IPS-18a (cell line): ENCODE measurements around the gene TGM5.
"Not testable (repeated sequence)": the region's sequence is repeated elsewhere in the genome, so short reads cannot be mapped to it uniquely, and the experiment has no call there.

Experiments
- H3K27ac ChIP-seq: one replicate; pipeline ENCODE4 v1.5.1; 2013; ENCODE audit warnings: low read length
- H3K27me3 ChIP-seq: one replicate; pipeline ENCODE4 v1.6.1; 2013; ENCODE audit warnings: mild to moderate bottlenecking, low read length; ENCODE audit not compliant: control insufficient read depth, insufficient read depth
- H3K36me3 ChIP-seq: one replicate; pipeline ENCODE4 v1.6.1; 2013; ENCODE audit warnings: low read depth, low read length; ENCODE audit not compliant: control insufficient read depth
- H3K4me1 ChIP-seq: one replicate; pipeline ENCODE4 v1.6.1; 2013; ENCODE audit warnings: low read depth, low read length; ENCODE audit not compliant: control insufficient read depth
- H3K4me3 ChIP-seq: one replicate; pipeline ENCODE4 v1.5.1; 2013; ENCODE audit warnings: low read length
- H3K9ac ChIP-seq: one replicate; pipeline ENCODE4 v1.6.1; 2013; ENCODE audit warnings: mild to moderate bottlenecking, low read length, moderate library complexity
- H3K9me3 ChIP-seq: one replicate; pipeline ENCODE4 v1.6.1; 2013; ENCODE audit warnings: low read depth, low read length; ENCODE audit not compliant: control insufficient read depth

Gene TGM5

GRCh38 chr15:43241100-43241499 is 25.6 kb downstream of the TGM5 start:
- Histone ChIP-seq H3K27me3 (no peaks in the 10 kb centered on the region), H3K4me1 (no peaks in the 10 kb centered on the region), H3K27ac (no peak overlapping the region), H3K36me3 (no peaks in the 10 kb centered on the region), H3K9me3 (no peaks in the 10 kb centered on the region), H3K9ac (no peak overlapping the region), H3K4me3 (no peak overlapping the region)

GRCh38 chr15:43239732-43240491 is 26.8 kb downstream of the TGM5 start:
- Histone ChIP-seq H3K36me3 (no peaks in the 10 kb centered on the region), H3K9ac (no peak overlapping the region), H3K9me3 (no peaks in the 10 kb centered on the region), H3K4me3 (no peak overlapping the region), H3K27me3 (no peaks in the 10 kb centered on the region), H3K4me1 (no peaks in the 10 kb centered on the region), H3K27ac (no peak overlapping the region)

DNA sequence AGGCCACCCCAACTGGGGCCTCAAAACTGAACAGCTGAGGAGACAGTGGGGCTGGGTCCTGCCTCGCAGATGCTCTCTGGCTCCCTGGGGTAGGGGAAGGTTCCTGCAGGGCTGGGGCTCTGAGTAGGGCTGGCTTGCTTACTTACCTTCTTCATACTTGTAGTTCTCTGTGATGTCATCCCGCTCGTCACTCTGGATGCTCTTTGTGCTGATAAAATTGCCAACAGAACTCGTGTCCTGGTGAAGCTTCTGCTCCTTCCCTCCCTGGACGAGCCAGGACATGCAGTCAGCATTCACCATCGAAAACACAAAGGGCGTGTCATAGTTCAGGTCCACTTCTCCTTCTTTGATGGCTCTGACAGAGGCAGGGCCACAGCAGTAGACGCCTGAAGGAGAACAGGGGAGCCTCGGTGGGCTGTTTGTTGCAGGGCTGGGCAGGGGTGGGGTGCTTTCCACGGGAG is 28.0 kb downstream of the TGM5 start:
- no peaks in the 10 kb centered on the region for H3K4me1 ChIP-seq
- H3K36me3 ChIP-seq: no peaks in the 10 kb centered on the region
- H3K9ac ChIP-seq: no peak overlapping the region
- H3K4me3 ChIP-seq: no peak overlapping the region
- H3K9me3 ChIP-seq: no peaks in the 10 kb centered on the region
- H3K27ac ChIP-seq: no peak overlapping the region
- H3K27me3 ChIP-seq: no peaks in the 10 kb centered on the region

DNA sequence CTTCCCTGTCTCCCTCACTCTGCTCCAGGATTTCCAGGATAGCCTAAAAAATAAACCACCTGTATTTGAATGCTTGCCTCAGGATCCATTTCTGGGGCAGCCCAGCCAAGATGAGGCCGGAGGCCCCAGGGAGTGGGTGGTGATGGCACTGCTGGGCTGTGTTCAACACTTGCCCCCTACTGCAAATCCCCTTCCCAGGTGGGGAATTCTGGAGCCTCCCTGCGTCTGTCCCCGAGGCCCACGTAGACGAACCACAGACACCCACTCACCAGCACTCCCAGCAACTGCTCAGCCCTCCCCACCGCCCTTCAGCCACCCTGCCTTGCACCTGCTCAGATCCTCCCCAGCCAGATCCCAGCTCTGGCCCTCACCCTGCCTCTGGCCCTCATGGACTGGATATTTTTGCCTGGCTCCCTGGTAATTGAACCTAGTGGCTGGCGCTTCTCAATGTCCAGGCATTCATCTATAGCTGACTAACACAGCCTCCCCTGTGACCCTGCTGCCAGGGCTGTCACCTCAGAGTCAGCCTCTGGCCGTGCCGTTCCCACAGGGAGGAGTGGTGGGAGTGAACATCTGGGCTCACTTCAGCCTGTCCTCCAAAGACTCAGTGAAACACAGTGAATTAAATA is 28.8 kb downstream of the TGM5 start:
- H3K36me3 ChIP-seq: no peaks in the 10 kb centered on the region
- H3K9ac ChIP-seq: no peak overlapping the region
- H3K9me3 ChIP-seq: no peaks in the 10 kb centered on the region
- H3K27me3 ChIP-seq: no peaks in the 10 kb centered on the region
- H3K4me3 ChIP-seq: no peak overlapping the region
- H3K4me1 ChIP-seq: no peaks in the 10 kb centered on the region
- H3K27ac ChIP-seq: no peak overlapping the region

DNA sequence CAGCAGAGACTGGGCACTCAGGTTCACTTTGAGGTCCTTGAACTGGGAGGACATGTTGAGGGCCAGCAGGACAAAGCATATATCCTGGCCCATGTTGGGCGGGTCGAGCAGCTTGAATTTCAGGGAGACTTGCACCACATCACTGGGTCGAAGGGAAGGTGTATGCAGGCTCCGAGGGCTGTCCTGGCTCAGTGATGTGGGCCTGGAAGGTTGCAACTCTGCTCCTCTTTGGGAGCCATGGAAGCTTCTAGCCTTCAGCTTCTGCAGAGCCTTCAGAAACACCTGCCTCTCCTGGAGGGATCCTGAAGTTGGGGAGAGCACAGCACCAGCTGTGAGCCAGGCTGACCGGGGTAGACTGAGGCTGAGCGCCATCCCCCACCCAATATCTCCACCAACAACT is 31.2 kb downstream of the TGM5 start:
- H3K27ac ChIP-seq: no peak overlapping the region
- H3K9ac ChIP-seq: no peak overlapping the region
- no peaks in the 10 kb centered on the region for H3K9me3 ChIP-seq
- H3K36me3 ChIP-seq: no peaks in the 10 kb centered on the region
- H3K4me1 ChIP-seq: no peaks in the 10 kb centered on the region
- H3K4me3 ChIP-seq: no peak overlapping the region
- H3K27me3 ChIP-seq: no peaks in the 10 kb centered on the region

- no peaks in the 10 kb centered on the region for H3K9me3 ChIP-seq
- no peaks in the 10 kb centered on the region for H3K27me3 ChIP-seq
- H3K36me3 ChIP-seq: no peaks in the 10 kb centered on the region
- no peak overlapping the region for H3K9ac ChIP-seq
- H3K4me3 ChIP-seq: no peak overlapping the region
- no peak overlapping the region for H3K27ac ChIP-seq
- H3K4me1 ChIP-seq: no peaks in the 10 kb centered on the region
Observed at GRCh38 chr15:43232289-43232874, 34.3 kb downstream of the TGM5 start.

DNA sequence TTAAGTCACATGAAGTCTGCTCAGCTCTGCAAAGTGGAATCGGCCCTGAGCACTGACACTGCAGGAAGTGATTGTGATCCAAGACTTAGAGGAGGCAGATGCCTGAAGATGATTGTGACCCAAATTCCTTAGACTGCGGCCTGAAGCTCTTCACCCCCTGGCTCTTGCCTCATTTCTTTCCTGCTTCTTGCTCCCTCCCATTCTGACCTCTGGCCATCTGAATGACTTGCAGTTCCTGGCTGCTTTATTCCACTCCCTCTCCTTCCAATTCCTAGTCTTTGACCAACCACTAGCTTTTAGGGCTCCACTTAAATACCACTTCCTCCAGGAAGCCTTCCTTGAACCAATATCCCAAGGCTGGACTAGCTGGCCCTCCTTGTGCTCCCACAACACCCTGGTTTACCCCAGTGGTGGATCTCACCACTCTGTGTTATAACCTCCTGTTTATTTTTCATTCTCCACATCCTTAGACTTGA is 36.0 kb downstream of the TGM5 start:
- Histone ChIP-seq H3K27ac (no peak overlapping the region), H3K4me1 (no peaks in the 10 kb centered on the region), H3K27me3 (no peaks in the 10 kb centered on the region), H3K9me3 (no peaks in the 10 kb centered on the region), H3K36me3 (no peaks in the 10 kb centered on the region), H3K9ac (no peak overlapping the region), H3K4me3 (no peak overlapping the region)

- Histone ChIP-seq H3K4me1 (no peaks in the 10 kb centered on the region), H3K27ac (no peak overlapping the region), H3K9ac (no peak overlapping the region), H3K27me3 (no peaks in the 10 kb centered on the region), H3K36me3 (no peaks in the 10 kb centered on the region), H3K9me3 (no peaks in the 10 kb centered on the region), H3K4me3 (no peak overlapping the region)
Observed at GRCh38 chr15:43229977-43230376, 36.8 kb downstream of the TGM5 start.

GRCh38 chr15:43226436-43227305 is 40.1 kb downstream of the TGM5 start:
- Histone ChIP-seq H3K27ac (no peak overlapping the region), H3K36me3 (no peaks in the 10 kb centered on the region), H3K4me3 (no peak overlapping the region), H3K4me1 (no peaks in the 10 kb centered on the region), H3K9me3 (no peaks in the 10 kb centered on the region), H3K27me3 (no peaks in the 10 kb centered on the region), H3K9ac (no peak overlapping the region)

- H3K27me3 ChIP-seq, H3K9ac ChIP-seq: not testable (repeated sequence)
Observed at GRCh38 chr15:43225950-43226255, 40.8 kb downstream of the TGM5 start.

DNA sequence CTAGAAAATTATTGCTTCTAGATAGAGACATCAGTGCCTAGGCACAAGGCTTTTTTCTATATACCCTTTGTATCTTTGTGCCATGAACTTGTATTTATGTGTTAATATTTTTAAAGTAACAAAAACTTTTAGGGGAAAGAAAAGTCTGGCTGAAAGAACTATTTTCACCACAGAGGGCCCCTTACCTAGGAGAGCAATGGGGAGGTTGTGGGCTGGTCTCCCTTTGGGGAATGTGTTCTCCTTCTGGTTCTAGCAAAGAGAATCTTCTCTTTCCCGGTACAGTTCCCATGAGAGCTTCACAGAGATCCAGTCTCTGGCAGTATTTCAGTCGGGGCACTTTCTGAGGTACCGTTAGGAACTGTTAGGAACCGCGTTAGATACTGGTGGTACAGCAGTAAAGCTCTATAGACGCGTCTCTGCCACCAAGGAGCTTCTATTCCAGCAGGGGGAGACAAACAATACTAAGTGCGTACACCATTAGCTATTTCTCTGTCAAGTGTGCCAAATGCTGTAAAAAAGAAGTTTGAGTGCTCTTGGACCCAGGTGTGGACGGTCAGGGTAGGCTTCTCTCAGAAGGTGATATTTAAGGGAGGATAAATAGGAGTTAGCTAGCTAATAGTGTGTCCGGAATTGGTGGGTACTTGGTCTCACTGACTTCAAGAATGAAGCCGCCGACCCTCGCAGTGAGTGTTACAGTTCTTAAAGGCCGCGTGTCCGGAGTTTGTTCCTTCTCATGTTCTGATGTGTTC is 41.4 kb downstream of the TGM5 start:
- no peaks in the 10 kb centered on the region for H3K27me3 ChIP-seq
- H3K4me3 ChIP-seq: no peak overlapping the region
- H3K36me3 ChIP-seq: no peaks in the 10 kb centered on the region
- no peak overlapping the region for H3K27ac ChIP-seq
- no peaks in the 10 kb centered on the region for H3K9me3 ChIP-seq
- no peak overlapping the region for H3K9ac ChIP-seq
- H3K4me1 ChIP-seq: no peaks in the 10 kb centered on the region

More at GRCh38 chr15:43225950-43226255, 40.8 kb downstream of the TGM5 start:
- not testable (repeated sequence) for H3K36me3 ChIP-seq, H3K4me3 ChIP-seq, H3K4me1 ChIP-seq, H3K27ac ChIP-seq, H3K9me3 ChIP-seq
